GM06990 (cell line): ENCODE measurements around the gene SEC11A.
"Not testable (repeated sequence)": the region's sequence is repeated elsewhere in the genome, so short reads cannot be mapped to it uniquely, and the experiment has no call there.

ENCODE experiments used
- DNase-seq: peaks from one replicate; pipeline ENCODE4 v3.0.0-alpha.2; 2011; ENCODE audit not compliant: insufficient read length; ENCODE audit errors: extremely low read depth
- H3K27me3 ChIP-seq: replicated peaks from 2 replicates; pipeline ENCODE4 v1.6.0; 2011; ENCODE audit warnings: low read length; ENCODE audit not compliant: control insufficient read depth, insufficient read depth
- H3K36me3 ChIP-seq: 2 replicates; pipeline ENCODE4 v1.5.1; 2011; ENCODE audit warnings: low read length; ENCODE audit not compliant: control insufficient read depth, insufficient read depth
- H3K4me3 ChIP-seq: replicated peaks from 2 replicates; pipeline ENCODE4 v1.5.1; 2011; ENCODE audit warnings: low read depth, mild to moderate bottlenecking, control low read depth, low read length
- TF ChIP-seq, protein P1 (sequence below): IDR thresholded peaks from 2 replicates; pipeline ENCODE4 v1.5.1; 2011; ENCODE audit warnings: low read length, control low read depth, mild to moderate bottlenecking, inconsistent platforms; ENCODE audit not compliant: insufficient read depth, poor library complexity, severe bottlenecking

Gene SEC11A

DNA sequence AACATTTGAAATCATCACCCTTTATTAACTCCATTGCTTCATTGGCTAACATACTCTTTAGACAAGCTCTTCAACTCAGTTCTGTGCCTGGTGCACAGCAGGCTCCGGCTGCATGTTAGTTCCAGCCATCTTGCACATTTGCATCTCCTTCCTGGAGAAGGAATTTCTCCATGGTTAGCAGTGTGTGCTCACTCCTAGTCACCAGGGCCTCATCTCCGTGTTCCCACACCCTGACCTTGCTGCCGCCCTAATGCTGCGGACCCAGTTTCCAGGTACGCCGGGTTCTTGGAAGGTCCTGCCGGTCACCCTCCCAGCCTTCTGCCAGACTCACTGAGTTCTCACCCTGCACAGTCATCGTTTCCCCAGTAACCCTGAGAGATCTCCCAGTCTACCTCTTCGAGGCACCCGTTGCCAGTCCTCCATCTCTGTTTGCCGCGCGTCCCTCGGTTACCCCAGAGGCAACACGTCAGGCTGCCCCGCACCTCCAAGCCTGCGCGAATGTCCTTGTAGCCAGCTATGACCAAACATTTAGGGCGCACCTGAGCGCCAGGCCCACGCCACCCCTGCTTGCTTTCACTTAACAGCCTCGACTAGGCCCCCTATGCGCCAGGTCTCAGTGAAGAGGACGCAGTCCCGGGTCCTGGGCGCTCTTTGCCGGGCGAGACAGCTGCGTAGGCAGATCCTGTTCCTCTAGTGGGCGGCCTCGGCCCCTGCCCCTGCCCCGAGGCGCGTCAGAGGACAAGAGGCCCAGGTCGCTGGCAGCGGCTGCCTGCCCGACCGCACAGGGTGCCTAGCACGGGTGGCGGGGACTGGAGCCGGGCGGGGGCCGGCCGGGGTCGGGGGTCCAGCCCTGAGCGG is 31.7 kb upstream of the SEC11A start:
- TF ChIP-seq, protein P1, sequence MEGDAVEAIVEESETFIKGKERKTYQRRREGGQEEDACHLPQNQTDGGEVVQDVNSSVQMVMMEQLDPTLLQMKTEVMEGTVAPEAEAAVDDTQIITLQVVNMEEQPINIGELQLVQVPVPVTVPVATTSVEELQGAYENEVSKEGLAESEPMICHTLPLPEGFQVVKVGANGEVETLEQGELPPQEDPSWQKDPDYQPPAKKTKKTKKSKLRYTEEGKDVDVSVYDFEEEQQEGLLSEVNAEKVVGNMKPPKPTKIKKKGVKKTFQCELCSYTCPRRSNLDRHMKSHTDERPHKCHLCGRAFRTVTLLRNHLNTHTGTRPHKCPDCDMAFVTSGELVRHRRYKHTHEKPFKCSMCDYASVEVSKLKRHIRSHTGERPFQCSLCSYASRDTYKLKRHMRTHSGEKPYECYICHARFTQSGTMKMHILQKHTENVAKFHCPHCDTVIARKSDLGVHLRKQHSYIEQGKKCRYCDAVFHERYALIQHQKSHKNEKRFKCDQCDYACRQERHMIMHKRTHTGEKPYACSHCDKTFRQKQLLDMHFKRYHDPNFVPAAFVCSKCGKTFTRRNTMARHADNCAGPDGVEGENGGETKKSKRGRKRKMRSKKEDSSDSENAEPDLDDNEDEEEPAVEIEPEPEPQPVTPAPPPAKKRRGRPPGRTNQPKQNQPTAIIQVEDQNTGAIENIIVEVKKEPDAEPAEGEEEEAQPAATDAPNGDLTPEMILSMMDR: peak; percentile 20
- H3K36me3 ChIP-seq: no peaks in the 10 kb centered on the region
- peak; percentile 83 for DNase-seq
- no peaks in the 10 kb centered on the region for H3K27me3 ChIP-seq
- H3K4me3 ChIP-seq: peak overlapping the region; percentile 79

DNA sequence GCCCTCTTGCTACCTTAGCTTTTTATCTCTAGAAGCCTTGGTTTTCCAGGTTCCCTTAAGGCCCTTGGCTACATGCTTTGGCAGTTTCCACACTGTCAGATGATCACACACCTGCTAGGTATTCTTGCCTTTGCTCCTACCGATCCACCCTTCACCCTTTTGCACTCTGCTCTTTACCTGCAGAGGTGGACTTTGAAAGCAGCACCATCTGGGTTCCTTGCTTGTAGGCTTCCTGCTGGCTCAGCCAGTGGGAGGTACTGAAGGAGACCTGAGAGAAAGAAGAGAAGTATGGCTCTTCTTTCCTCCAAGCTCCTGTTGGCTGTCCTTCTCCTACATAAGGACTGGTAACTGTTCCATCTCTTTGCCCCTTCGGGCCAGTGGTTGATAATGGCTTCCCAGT is 25.2 kb upstream of the SEC11A start:
- Histone ChIP-seq H3K27me3 (no peaks in the 10 kb centered on the region), H3K4me3 (no peak overlapping the region), H3K36me3 (no peaks in the 10 kb centered on the region)
- TF ChIP-seq, protein P1: no peak
- no peak for DNase-seq

DNA sequence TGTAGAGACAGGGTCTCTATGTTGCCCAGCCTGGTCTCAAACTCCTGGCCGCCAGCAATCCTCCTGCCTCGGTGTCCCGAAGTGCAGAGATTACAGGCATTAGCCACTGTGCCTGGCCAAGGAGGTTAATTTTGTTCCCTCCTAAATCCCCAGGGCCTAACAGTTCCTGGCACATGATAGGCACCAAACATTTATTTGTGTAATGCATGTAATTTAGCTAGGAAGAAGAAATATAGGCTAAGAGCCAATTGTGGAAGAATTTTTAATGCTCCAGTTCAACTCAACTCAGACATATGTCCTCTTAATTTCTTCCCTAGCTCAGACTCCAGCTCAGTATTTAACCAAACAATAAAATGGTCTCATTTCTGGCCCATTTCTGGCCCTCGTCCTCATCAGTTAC is 24.8 kb upstream of the SEC11A start:
- DNase-seq: no peak
- Histone ChIP-seq H3K27me3 (no peaks in the 10 kb centered on the region), H3K4me3 (no peak overlapping the region), H3K36me3 (no peaks in the 10 kb centered on the region)
- TF ChIP-seq, protein P1: no peak

DNA sequence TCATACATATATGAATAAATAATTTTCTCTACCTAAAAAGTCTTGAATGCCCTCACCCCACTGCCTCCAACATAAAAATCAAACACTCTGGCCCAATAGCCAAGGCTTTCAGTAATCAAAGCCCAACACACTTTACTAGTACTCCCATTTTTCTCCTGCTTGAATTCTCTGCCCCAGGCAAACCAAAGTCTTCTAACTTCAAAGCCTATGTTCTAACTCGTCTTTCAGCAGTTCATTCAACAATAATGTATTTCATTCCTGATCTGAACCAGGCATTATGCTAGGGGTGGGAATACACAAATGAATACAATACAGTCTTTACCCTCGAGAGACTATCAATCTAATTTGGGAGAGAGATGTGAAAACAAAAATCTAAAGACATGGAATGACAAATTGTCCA is 21.1 kb upstream of the SEC11A start:
- no peak for DNase-seq
- TF ChIP-seq, protein P1: no peak
- Histone ChIP-seq H3K27me3 (no peaks in the 10 kb centered on the region), H3K36me3 (no peaks in the 10 kb centered on the region), H3K4me3 (no peak overlapping the region)

DNA sequence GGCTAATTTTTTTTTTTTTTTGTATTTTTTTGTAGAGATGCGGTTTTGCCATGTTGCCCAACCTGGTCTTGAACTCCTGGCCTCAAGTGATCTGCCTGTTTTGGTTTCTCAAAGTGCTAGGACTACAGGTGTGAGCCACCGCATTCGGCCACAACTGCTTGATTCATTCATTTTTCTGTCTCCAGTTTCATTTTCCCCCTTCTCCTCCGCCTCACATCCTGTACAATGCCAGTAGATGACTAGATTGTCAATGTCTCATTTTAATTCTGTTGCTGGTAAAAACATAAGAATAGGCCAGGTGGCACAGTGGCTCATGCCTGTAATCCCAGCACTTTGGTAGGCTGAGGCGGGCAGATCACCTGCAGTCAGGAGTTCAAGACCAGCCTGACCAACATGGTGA is 20.4 kb upstream of the SEC11A start:
- TF ChIP-seq, protein P1: no peak
- peak; percentile 84 for DNase-seq
- H3K27me3 ChIP-seq: no peaks in the 10 kb centered on the region
- no peaks in the 10 kb centered on the region for H3K36me3 ChIP-seq
- no peak overlapping the region for H3K4me3 ChIP-seq

DNA sequence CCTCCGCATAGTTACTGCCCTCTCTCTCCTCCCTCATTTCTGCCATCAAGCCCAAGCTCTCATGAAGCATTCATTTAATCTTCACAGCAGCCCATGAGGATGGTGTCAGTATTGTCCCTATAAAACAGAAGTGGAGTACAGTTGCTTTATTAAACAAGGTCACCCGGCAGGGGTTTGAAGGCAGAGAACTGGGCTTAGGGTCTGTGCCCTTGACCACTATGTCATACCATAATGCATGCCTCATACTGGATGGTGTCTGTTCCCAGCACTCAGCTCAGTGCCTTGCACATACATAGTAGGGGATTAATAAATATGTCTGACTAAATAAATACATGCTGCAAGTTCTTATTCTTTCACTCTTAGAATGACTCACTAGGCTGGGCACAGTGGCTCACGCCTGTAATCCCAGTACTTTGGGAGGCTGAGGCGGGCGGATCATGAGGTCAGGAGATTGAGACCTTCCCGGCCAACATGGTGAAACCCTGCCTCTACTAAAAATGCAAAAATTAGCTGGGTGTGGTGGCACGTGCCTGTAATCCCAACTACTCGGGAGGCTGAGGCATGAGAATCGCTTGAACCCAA is 19.6 kb upstream of the SEC11A start:
- H3K4me3 ChIP-seq: peak overlapping the region; percentile 21
- peak; percentile 66 for DNase-seq
- H3K27me3 ChIP-seq, H3K36me3 ChIP-seq: not testable (repeated sequence)
